ENCODE results near the gene COPS4. TPM values are rescaled to one million over a fixed set of nuclear protein-coding genes. Genes with fewer than 3 reads are reported as not detected.
"Not testable (repeated sequence)": the region's sequence is repeated elsewhere in the genome, so short reads cannot be mapped to it uniquely, and the experiment has no call there.

Gene COPS4
- total and polyA plus RNA-seq, 10 donors, result 20.0 to 35.1 (median 25.9) TPM

GRCh38 chr4:83040269-83040668, 5.3 kb downstream of the COPS4 start:
- Histone ChIP-seq H3K9me3 (no peaks in the 10 kb centered on the region), H3K36me3 (peaks cover 0 to 14% (median 2%) of the 10 kb centered on the region in 6 donors), H3K4me3 (no peak overlapping the region), H3K27ac (no peak overlapping the region), H3K4me1 (peaks cover 14 to 56% (median 33%) of the 10 kb centered on the region in 6 donors), H3K27me3 (replicated peaks in 1 of 7) (no peaks in the 10 kb centered on the region)
- WGBS, 5 donors, result 91 to 95% (median 93%) methylated on average over 3 of the region's 3 CpGs
- TF ChIP-seq POLR2A (IDR thresholded peaks at IDR 0.05) (no peak), CTCF (IDR thresholded peaks at IDR 0.05 in 8 of 11, conservative IDR thresholded peaks at IDR 0.05 in 3 of 11) (no peak), POLR2AphosphoS5 (IDR thresholded peaks at IDR 0.05) (no peak)
- no peak for DNase-seq
- intact Hi-C loops (cut with DNase I; ENCODE audit: low total_unique reads), result no loop called here

- intact Hi-C loops (cut with DNase I; ENCODE audit: low total_unique reads); H3K27me3 ChIP-seq (replicated peaks in 1 of 7); H3K9me3 ChIP-seq; DNase-seq; H3K27ac ChIP-seq; H3K4me3 ChIP-seq: not testable (repeated sequence)
- Histone ChIP-seq H3K36me3 (peaks cover 0 to 35% (median 2%) of the 10 kb centered on the region in 6 donors), H3K4me1 (peaks cover 0 to 48% (median 12%) of the 10 kb centered on the region in 6 donors)
- WGBS, 5 donors, result 88 to 97% (median 94%) methylated on average over 2 of the region's 2 CpGs
These were observed 8.2 kb downstream of the COPS4 start for GRCh38 chr4:83043157-83043556.

GRCh38 chr4:83043801-83044407, 8.9 kb downstream of the COPS4 start:
- intact Hi-C loops (cut with DNase I; ENCODE audit: low total_unique reads), result no loop called here
- Histone ChIP-seq H3K27me3 (replicated peaks in 1 of 7) (no peaks in the 10 kb centered on the region), H3K4me3 (no peak overlapping the region), H3K4me1 (peaks cover 0 to 42% (median 9%) of the 10 kb centered on the region in 6 donors), H3K9me3 (no peaks in the 10 kb centered on the region), H3K27ac (no peak overlapping the region), H3K36me3 (peaks cover 0 to 40% (median 2%) of the 10 kb centered on the region in 6 donors)
- no peak for TF ChIP-seq POLR2A (IDR thresholded peaks at IDR 0.05)
- no peak for TF ChIP-seq CTCF (IDR thresholded peaks at IDR 0.05 in 8 of 11, conservative IDR thresholded peaks at IDR 0.05 in 3 of 11)
- TF ChIP-seq POLR2AphosphoS5 (IDR thresholded peaks at IDR 0.05), result no peak
- WGBS, 5 donors, result 91 to 97% (median 94%) methylated on average over 14 of the region's 14 CpGs
- DNase-seq, result no peak

GRCh38 chr4:83046693-83047473, 11.9 kb downstream of the COPS4 start:
- TF ChIP-seq POLR2A (IDR thresholded peaks at IDR 0.05) (no peak), CTCF (IDR thresholded peaks at IDR 0.05 in 8 of 11, conservative IDR thresholded peaks at IDR 0.05 in 3 of 11) (no peak), POLR2AphosphoS5 (IDR thresholded peaks at IDR 0.05) (no peak)
- DNase-seq, result no peak
- no peaks in the 10 kb centered on the region for H3K27me3 ChIP-seq (replicated peaks in 1 of 7)
- peaks cover 0 to 37% (median 3%) of the 10 kb centered on the region in 6 donors for H3K4me1 ChIP-seq
- 92 to 96% (median 94%) methylated on average over 8 of the region's 8 CpGs for WGBS, 5 donors
- H3K27ac ChIP-seq, result no peak overlapping the region
- intact Hi-C loops (cut with DNase I; ENCODE audit: low total_unique reads), result no loop called here
- H3K36me3 ChIP-seq, result peaks cover 0 to 63% (median 17%) of the 10 kb centered on the region in 6 donors
- H3K9me3 ChIP-seq, result no peaks in the 10 kb centered on the region
- H3K4me3 ChIP-seq, result no peak overlapping the region

- intact Hi-C loops (cut with DNase I; ENCODE audit: low total_unique reads); H3K27ac ChIP-seq; H3K4me3 ChIP-seq; DNase-seq; H3K27me3 ChIP-seq (replicated peaks in 1 of 7); H3K9me3 ChIP-seq: not testable (repeated sequence)
- H3K4me1 ChIP-seq, result peaks cover 0 to 33% (median 2%) of the 10 kb centered on the region in 6 donors
- H3K36me3 ChIP-seq, result peaks cover 0 to 75% (median 27%) of the 10 kb centered on the region in 6 donors
- 74 to 91% (median 88%) methylated on average over 8 of the region's 8 CpGs for WGBS, 5 donors
These were observed 13.8 kb downstream of the COPS4 start for GRCh38 chr4:83048781-83049180.

Data from spleen (tissue), 11 donors.